HUDEP-2 (cell line): ENCODE measurements around the gene PLCH1.
"Not testable (repeated sequence)": the region's sequence is repeated elsewhere in the genome, so short reads cannot be mapped to it uniquely, and the experiment has no call there.

Experiments used
- DNase-seq, 76 experiments: peaks; one replicate each; lab custom pipeline; 2025; ENCODE audit not compliant: unreplicated experiment in 76 of 76; lab: John Stamatoyannopoulos, UW

PLCH1 gene

DNA sequence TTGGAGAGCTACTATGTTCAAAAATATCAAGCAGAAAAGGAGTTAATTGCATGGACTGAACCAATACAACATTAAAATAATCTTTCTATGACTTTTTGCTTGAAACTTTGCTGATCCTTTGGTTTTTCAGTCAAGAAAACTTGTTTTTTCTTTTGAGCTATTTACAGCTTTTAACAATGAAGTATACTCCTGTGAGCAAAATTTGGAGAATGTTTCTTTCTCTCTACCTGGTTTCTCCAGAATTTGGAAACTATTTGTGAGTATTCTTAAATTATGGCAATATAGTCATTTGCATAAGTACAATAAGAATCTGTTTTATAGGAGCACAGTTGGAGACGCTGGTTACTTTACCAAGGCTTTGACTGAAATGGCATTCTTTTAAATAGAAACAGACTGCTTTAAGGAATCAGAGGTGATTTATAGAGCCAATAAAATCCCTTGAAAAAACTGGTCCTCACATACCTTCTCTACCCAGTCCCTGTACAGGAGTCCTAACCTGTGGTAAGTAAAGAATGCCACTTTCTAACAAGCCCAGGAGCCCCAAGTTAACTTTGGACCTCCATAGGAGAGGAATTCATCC, 127.4 kb downstream of the PLCH1 start:
- no peak for DNase-seq

- not testable (repeated sequence) for DNase-seq
Measured at GRCh38 chr3:155615141-155615540, 129.7 kb downstream of the PLCH1 start.

- DNase-seq: not testable (repeated sequence)
Measured at GRCh38 chr3:155614410-155614809, 130.5 kb downstream of the PLCH1 start.

DNA sequence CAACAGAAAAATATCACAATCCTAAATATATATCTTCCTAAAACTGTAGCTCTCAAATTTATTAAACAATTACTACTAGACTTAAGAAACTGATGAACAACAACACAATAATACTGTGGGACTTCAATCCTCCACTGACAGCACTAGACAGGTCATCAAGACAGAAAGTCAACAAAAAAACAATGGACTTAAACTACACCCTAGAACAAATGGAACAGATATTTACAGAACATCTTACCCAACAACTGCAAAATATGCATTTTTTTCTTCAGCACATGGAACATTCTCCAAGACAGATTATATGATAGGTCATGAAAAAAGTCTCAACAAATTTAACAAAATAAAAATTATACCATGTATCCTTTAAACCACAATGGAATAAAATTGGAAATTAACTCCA, 133.4 kb downstream of the PLCH1 start:
- no peak for DNase-seq

DNA sequence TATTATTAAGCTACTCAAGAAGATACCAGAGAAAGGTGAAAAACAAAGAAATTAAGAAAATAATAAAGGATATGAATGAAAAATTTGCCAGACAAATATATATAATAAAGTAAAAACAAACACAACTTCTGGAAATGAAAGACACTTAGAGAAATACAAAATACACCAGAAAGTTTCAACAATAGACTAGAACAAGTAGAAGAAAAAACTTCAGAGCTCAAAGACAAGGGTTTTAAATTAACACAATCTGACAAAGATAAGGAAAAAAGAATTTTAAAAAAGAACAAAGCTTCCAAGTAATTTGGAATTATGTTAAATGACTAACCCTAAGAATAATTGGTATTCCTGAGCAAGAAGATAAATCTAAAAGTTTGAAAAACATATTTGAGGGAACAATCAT, 135.3 kb downstream of the PLCH1 start:
- DNase-seq: no peak

GRCh38 chr3:155608228-155608920, 136.5 kb downstream of the PLCH1 start:
- no peak for DNase-seq

DNA sequence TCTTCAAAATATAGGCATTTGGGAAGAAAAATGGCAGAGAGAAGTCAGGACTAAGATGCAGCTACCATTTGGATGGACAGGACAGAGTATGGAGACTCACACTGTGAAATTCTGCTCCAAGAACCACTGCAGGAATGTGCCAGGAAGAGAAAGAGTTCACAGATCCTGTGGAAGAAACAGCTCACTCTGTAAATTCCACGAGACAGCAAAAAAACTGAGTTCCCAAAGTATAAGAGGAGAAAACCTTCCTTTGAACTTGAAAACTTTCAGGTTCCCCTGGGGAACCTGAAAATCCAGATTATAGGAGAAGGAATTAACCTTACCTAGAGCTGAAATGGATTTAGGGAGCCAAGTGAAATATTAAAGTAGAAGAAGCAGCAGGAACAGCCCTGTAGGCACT, 137.1 kb downstream of the PLCH1 start:
- no peak for DNase-seq

GRCh38 chr3:155605571-155605970, 139.3 kb downstream of the PLCH1 start:
- DNase-seq: no peak

DNA sequence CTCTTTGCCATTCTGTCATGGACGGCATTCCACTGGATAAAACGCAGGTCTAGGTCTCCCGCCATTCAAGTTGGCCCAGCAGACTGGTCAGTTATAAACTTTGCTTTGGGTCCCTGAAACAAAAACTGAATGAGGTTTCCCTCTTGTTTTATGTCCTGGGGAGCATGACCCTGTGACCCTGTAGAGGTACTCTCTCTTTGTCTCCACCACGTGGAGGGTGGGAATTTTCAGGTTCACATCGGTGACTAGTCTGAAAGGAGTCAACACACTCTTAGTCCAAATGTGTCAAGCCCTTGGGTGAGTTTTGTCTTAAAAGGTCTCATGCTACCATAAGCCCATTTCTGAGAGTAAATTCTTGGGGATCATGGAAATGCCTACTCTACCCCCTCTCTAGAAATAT, 139.9 kb downstream of the PLCH1 start:
- no peak for DNase-seq

DNA sequence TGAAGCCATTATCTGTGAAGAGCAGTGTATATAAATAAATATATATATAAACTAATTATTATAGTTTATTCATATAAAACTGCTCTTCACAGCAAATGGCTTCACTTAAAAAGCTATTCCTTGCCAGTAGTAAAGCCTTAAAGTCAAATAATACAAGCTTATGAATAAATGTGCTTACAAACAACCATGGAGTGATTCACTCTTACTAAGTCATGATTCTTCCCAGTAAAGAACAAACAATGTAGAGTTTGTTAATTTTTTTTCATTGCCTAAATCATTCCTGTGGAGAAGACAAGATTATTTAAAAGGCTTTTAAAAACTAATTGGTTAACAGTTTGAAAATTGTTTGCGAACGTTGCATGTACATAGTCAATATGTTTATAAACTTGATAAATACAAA, 140.7 kb downstream of the PLCH1 start:
- DNase-seq: no peak

GRCh38 chr3:155603302-155603701, 141.6 kb downstream of the PLCH1 start:
- DNase-seq: no peak

GRCh38 chr3:155602307-155602706, 142.6 kb downstream of the PLCH1 start:
- DNase-seq: no peak

DNA sequence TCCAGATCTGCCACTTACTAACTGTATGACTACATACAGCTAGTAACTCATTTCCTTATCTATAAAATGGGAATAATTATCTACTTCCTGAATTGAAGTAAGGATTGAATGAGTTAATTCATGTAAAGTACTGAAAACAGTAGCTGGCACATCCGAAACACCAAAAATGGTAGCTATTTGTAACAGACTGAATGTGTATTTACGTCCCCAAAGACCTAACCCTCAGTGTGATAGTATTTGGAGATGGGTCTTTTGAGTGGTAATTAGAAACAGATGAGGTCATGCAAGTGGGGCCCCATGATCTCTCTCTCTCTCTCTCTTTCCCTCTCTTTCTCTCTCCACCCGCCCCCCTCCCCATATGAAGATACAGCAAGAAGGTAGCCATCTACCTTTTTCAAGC, 146.2 kb downstream of the PLCH1 start:
- no peak for DNase-seq

- no peak for DNase-seq
Measured at GRCh38 chr3:155596615-155597014, 148.3 kb downstream of the PLCH1 start.

GRCh38 chr3:155595371-155595770, 149.5 kb downstream of the PLCH1 start:
- DNase-seq: no peak

GRCh38 chr3:155594526-155595187, 150.2 kb downstream of the PLCH1 start:
- no peak for DNase-seq

- no peak for DNase-seq
Measured at GRCh38 chr3:155587581-155587980, 157.3 kb downstream of the PLCH1 start.

DNA sequence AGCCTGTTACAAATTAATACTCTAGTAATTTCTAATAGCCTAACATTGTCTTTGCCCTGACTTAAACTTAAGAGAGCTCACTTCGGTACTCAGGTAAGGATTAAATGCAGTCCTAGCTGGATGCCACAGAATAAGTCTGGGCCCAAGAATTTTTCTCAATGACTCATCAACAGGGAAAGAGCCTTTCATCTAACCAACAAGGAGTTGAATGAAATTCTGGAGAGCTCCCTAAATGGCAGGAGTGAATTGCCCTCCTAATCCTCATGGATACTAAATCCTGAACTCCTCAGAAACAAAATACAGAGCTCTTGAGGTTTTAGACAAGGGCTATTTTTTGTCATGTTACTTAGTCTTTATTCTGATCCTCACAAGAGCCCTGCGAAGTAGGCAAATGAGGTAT, 159.5 kb downstream of the PLCH1 start:
- DNase-seq: no peak

DNA sequence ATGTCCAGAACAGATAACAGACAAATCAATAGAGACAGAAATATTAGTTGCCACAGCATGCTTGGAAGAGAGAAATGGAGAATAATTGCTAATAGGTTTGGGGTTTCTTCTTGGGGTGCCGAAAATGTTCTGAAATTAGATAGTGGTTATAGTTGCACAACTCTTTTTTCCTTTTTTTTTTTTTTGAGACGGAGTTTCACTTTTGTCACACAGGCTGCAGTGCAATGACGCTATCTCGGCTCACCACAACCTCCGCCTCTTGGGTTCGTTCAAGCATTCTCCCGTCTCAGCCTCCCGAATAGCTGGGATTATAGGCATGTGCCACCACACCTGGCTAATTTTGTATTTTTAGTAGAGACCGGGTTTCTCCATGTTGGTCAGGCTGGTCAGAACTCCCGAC, 163.3 kb downstream of the PLCH1 start:
- DNase-seq: no peak

DNA sequence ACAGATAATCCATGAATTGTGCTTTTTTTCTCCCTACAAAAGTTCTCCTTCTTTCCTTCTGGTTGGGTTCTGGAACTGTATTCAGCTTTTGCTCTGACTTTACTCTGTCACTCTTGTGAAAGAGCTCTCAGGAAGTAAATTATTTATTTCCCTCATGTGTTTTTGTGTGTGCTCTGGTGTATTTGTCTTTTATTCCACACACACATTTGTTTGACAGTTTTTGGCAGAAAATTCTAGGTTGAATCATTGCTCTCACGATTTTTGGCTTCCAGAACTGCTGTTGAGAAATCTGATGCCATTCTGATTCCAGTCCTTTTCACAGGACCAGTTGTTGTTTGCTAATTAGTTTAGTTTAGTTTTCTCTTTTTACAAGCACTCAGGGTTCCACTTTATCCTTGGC, 172.8 kb downstream of the PLCH1 start:
- no peak for DNase-seq

GRCh38 chr3:155568295-155568694, 176.6 kb downstream of the PLCH1 start:
- no peak for DNase-seq

- DNase-seq: no peak
Measured at GRCh38 chr3:155560594-155560993, 184.3 kb downstream of the PLCH1 start.
